ENCODE measurements around the gene HNF1A.

The HNF1A gene

GRCh38 chr12:120993496-120993895 is 15.2 kb downstream of the HNF1A start:
- no peak for TF ChIP-seq CTCF (IDR thresholded peaks at IDR 0.05; ENCODE audit: extremely low read depth, insufficient read depth, missing control alignments)
- in situ Hi-C loops (cut with MboI; ENCODE audit: low pct_unique_long_range_greater_than_20kb, low sequenced_read_pairs, unreplicated experiment) = no loop called here
- DNase-seq (ENCODE audit: low spot score) = no peak

GRCh38 chr12:120994059-120994458 is 15.7 kb downstream of the HNF1A start:
- TF ChIP-seq CTCF (IDR thresholded peaks at IDR 0.05; ENCODE audit: extremely low read depth, insufficient read depth, missing control alignments) = no peak
- in situ Hi-C loops (cut with MboI; ENCODE audit: low pct_unique_long_range_greater_than_20kb, low sequenced_read_pairs, unreplicated experiment) = no loop called here
- no peak for DNase-seq (ENCODE audit: low spot score)

GRCh38 chr12:120994589-120995337 is 16.4 kb downstream of the HNF1A start:
- no peak for TF ChIP-seq CTCF (IDR thresholded peaks at IDR 0.05; ENCODE audit: extremely low read depth, insufficient read depth, missing control alignments)
- DNase-seq (ENCODE audit: low spot score) = no peak
- in situ Hi-C loops (cut with MboI; ENCODE audit: low pct_unique_long_range_greater_than_20kb, low sequenced_read_pairs, unreplicated experiment) = no loop called here

- no peak for TF ChIP-seq CTCF (IDR thresholded peaks at IDR 0.05; ENCODE audit: extremely low read depth, insufficient read depth, missing control alignments)
- in situ Hi-C loops (cut with MboI; ENCODE audit: low pct_unique_long_range_greater_than_20kb, low sequenced_read_pairs, unreplicated experiment) = no loop called here
Measured at GRCh38 chr12:120996133-120996746, 17.9 kb downstream of the HNF1A start.

GRCh38 chr12:120997448-120997847 is 19.1 kb downstream of the HNF1A start:
- in situ Hi-C loops (cut with MboI; ENCODE audit: low pct_unique_long_range_greater_than_20kb, low sequenced_read_pairs, unreplicated experiment) = no loop called here
- DNase-seq (ENCODE audit: low spot score) = no peak
- no peak for TF ChIP-seq CTCF (IDR thresholded peaks at IDR 0.05; ENCODE audit: extremely low read depth, insufficient read depth, missing control alignments)

More at GRCh38 chr12:120996133-120996746, 17.9 kb downstream of the HNF1A start:
- no peak for DNase-seq (ENCODE audit: low spot score)

- DNase-seq (ENCODE audit: low spot score) = no peak
- no peak for TF ChIP-seq CTCF (IDR thresholded peaks at IDR 0.05; ENCODE audit: extremely low read depth, insufficient read depth, missing control alignments)
- in situ Hi-C loops (cut with MboI; ENCODE audit: low pct_unique_long_range_greater_than_20kb, low sequenced_read_pairs, unreplicated experiment) = no loop called here
Measured at GRCh38 chr12:120998435-120998834, 20.1 kb downstream of the HNF1A start.

Measured in GM13977 (cell line).